ENCODE results near the gene UBE2O. TPM values are rescaled to one million over a fixed set of nuclear protein-coding genes. Genes with fewer than 3 reads are reported as not detected.
A peak's percentile ranks its signal among the peaks of the same experiment; 100 is the strongest.
"Not testable (repeated sequence)": the region's sequence is repeated elsewhere in the genome, so short reads cannot be mapped to it uniquely, and the experiment has no call there.

Gene UBE2O
- total RNA-seq, 6 experiments from 2014 or later: 24.3 to 26.0 (median 24.5) TPM

- DNase-seq: no peak
- Mint-ChIP-seq H3K4me1 (ENCODE audit: low read depth) (peaks cover 23% of the 10 kb centered on the region), H3K27ac (no peak overlapping the region), H3K27me3 (ENCODE audit: insufficient read depth) (no peaks in the 10 kb centered on the region), H3K4me3 (no peak overlapping the region), H3K9me3 (no peaks in the 10 kb centered on the region), H3K36me3 (ENCODE audit: low read depth) (no peaks in the 10 kb centered on the region)
- TF ChIP-seq CTCF (IDR thresholded peaks at IDR 0.05): no peak
Measured at GRCh38 chr17:76366247-76366646, 86.7 kb downstream of the UBE2O start.

GRCh38 chr17:76365256-76365903 lies 87.6 kb downstream of the UBE2O start:
- Mint-ChIP-seq H3K4me3 (no peak overlapping the region), H3K4me1 (ENCODE audit: low read depth) (peaks cover 16% of the 10 kb centered on the region), H3K27me3 (ENCODE audit: insufficient read depth) (no peaks in the 10 kb centered on the region), H3K27ac (no peak overlapping the region), H3K9me3 (no peaks in the 10 kb centered on the region), H3K36me3 (ENCODE audit: low read depth) (no peaks in the 10 kb centered on the region)
- peak; percentile 59 for TF ChIP-seq CTCF (IDR thresholded peaks at IDR 0.05)
- no peak for DNase-seq

- H3K4me1 Mint-ChIP-seq (ENCODE audit: low read depth): peaks cover 12% of the 10 kb centered on the region
- no peaks in the 10 kb centered on the region for H3K36me3 Mint-ChIP-seq (ENCODE audit: low read depth)
- H3K27me3 Mint-ChIP-seq (ENCODE audit: insufficient read depth): no peaks in the 10 kb centered on the region
- H3K9me3 Mint-ChIP-seq: no peaks in the 10 kb centered on the region
- H3K4me3 Mint-ChIP-seq: no peak overlapping the region
- no peak for TF ChIP-seq CTCF (IDR thresholded peaks at IDR 0.05)
- H3K27ac Mint-ChIP-seq: no peak overlapping the region
- no peak for DNase-seq
Measured at GRCh38 chr17:76363107-76363842, 89.7 kb downstream of the UBE2O start.

- H3K36me3 Mint-ChIP-seq (ENCODE audit: low read depth): no peaks in the 10 kb centered on the region
- peak overlapping the region; percentile 38; the same call in 1 of the 2 replicates for H3K27ac Mint-ChIP-seq
- no peaks in the 10 kb centered on the region for H3K27me3 Mint-ChIP-seq (ENCODE audit: insufficient read depth)
- no peaks in the 10 kb centered on the region for H3K9me3 Mint-ChIP-seq
- no peak for TF ChIP-seq CTCF (IDR thresholded peaks at IDR 0.05)
- no peak overlapping the region for H3K4me3 Mint-ChIP-seq
- peaks cover 10% of the 10 kb centered on the region for H3K4me1 Mint-ChIP-seq (ENCODE audit: low read depth)
- DNase-seq: no peak
Measured at GRCh38 chr17:76360461-76360860, 92.5 kb downstream of the UBE2O start.

GRCh38 chr17:76359776-76360175 lies 93.2 kb downstream of the UBE2O start:
- H3K27ac Mint-ChIP-seq; H3K4me1 Mint-ChIP-seq (ENCODE audit: low read depth); H3K27me3 Mint-ChIP-seq (ENCODE audit: insufficient read depth); H3K4me3 Mint-ChIP-seq; H3K36me3 Mint-ChIP-seq (ENCODE audit: low read depth); DNase-seq; H3K9me3 Mint-ChIP-seq: not testable (repeated sequence)

GRCh38 chr17:76359375-76359774 lies 93.6 kb downstream of the UBE2O start:
- Mint-ChIP-seq H3K4me3 (no peak overlapping the region), H3K27ac (no peak overlapping the region; the same call in 1 of the 2 replicates), H3K9me3 (no peaks in the 10 kb centered on the region), H3K36me3 (ENCODE audit: low read depth) (no peaks in the 10 kb centered on the region), H3K27me3 (ENCODE audit: insufficient read depth) (no peaks in the 10 kb centered on the region; the same call in 1 of the 2 replicates), H3K4me1 (ENCODE audit: low read depth) (peaks cover 12% of the 10 kb centered on the region)
- DNase-seq: no peak
- no peak for TF ChIP-seq CTCF (IDR thresholded peaks at IDR 0.05)
